HTERT RPE-1 (cell line): ENCODE data around the gene DLD.

Experiments used
- in situ Hi-C: fragments of 300-500 bp; cut with MboI; formaldehyde crosslinking; loops from 4 replicates; pipeline ENCODE4 v1.14.3; 2020; ENCODE audit warnings: low sequenced_read_pairs

Gene DLD

DNA sequence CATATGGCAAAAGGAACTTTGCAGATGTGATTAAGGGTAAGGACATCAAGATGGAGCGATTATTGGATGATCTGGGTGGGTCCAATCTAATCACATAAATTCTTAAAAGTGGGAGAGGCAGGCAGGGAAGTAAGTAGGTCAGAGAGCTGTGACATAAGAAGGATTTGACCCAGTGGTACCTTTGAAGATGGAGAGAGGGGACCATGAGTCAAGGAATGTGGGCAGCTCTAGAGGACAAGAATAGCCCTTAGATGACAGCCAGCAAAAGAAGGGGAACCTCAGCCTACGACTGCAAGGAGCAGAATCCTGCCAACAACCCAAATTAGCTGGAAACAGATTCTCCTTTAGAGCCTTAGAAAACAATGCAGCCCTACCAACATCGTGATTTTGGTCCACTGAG is 77.5 kb downstream of the DLD start:
- in situ Hi-C loops: no loop called here

DNA sequence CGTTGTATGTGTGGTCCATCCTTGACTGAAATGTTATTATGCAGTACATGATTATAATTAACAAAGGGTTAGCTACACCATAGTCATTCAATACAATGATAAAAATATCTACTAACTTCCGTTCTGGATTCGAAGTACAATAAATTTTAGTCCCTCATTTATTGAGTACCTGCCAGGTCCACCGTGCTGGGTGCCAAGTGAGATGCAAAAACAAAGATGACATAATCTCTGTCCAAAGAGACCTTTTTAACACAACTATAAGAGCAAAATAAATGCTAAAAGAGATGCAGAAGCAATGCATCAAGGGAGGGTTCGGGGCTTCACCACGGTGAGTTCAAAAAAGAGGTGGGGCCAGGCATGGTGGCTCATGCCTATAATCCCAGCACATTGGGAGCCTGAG is 78.9 kb downstream of the DLD start:
- in situ Hi-C loops: no loop called here
